Central memory CD8-positive, alpha-beta T cell (primary cell): ENCODE data around the gene CMIP.

Source experiments
- ATAC-seq: fragments of 150-1000 bp; cut with Tn5 transposase; replicated peaks from 2 replicates; pipeline ENCODE4 v1.10.0; 2022; ENCODE audit warnings: mild to moderate bottlenecking, moderate FRiP score, moderate number of reproducible peaks; ENCODE audit not compliant: poor library complexity, severe bottlenecking; ENCODE audit errors: extremely low read depth
- DNase-seq, 2 donors: peaks; one replicate each; pipeline ENCODE4 v3.0.0; 2021; ENCODE audit warnings: low spot score in 2 of 2
- H3K27ac Mint-ChIP-seq: one replicate; pipeline ENCODE4 v1.8.0; 2022; ENCODE audit warnings: low read depth, mild to moderate bottlenecking, moderate library complexity, mixed read lengths
- H3K27me3 Mint-ChIP-seq: one replicate; pipeline ENCODE4 v1.8.0; 2022; ENCODE audit warnings: mixed read lengths
- H3K36me3 Mint-ChIP-seq: one replicate; pipeline ENCODE4 v1.8.0; 2022; ENCODE audit warnings: mild to moderate bottlenecking, moderate library complexity, mixed read lengths; ENCODE audit not compliant: insufficient read depth
- H3K4me1 Mint-ChIP-seq: one replicate; pipeline ENCODE4 v1.8.0; 2022; ENCODE audit warnings: mixed read lengths
- H3K4me3 Mint-ChIP-seq: one replicate; pipeline ENCODE4 v1.8.0; 2022; ENCODE audit warnings: mild to moderate bottlenecking, moderate library complexity, mixed read lengths
- H3K9me3 Mint-ChIP-seq: one replicate; pipeline ENCODE4 v1.8.0; 2022; ENCODE audit warnings: mixed read lengths

CMIP gene

GRCh38 chr16:81676066-81676882 is 231.7 kb downstream of the CMIP start:
- no peaks in the 10 kb centered on the region for H3K9me3 Mint-ChIP-seq
- H3K27me3 Mint-ChIP-seq: no peaks in the 10 kb centered on the region
- peak overlapping the region; percentile 69 for H3K27ac Mint-ChIP-seq
- H3K4me3 Mint-ChIP-seq: no peak overlapping the region
- peaks cover 27% of the 10 kb centered on the region for H3K4me1 Mint-ChIP-seq
- peaks cover 13% of the 10 kb centered on the region for H3K36me3 Mint-ChIP-seq
- ATAC-seq (no peak), DNase-seq (no peak)

- Mint-ChIP-seq H3K4me3 (no peak overlapping the region), H3K27ac (peak overlapping the region; percentile 69)
These were observed 232.5 kb downstream of the CMIP start for GRCh38 chr16:81676883-81677737.

GRCh38 chr16:81678326-81679095 is 233.9 kb downstream of the CMIP start:
- Mint-ChIP-seq H3K36me3 (peaks cover 18% of the 10 kb centered on the region), H3K9me3 (no peaks in the 10 kb centered on the region), H3K4me1 (peaks cover 40% of the 10 kb centered on the region), H3K27me3 (no peaks in the 10 kb centered on the region), H3K27ac (peak overlapping the region; percentile 11), H3K4me3 (no peak overlapping the region)
- DNase-seq (no peak), ATAC-seq (no peak)

More at GRCh38 chr16:81676883-81677737, 232.5 kb downstream of the CMIP start:
- Mint-ChIP-seq H3K9me3 (no peaks in the 10 kb centered on the region), H3K36me3 (peaks cover 11% of the 10 kb centered on the region), H3K4me1 (peaks cover 33% of the 10 kb centered on the region), H3K27me3 (no peaks in the 10 kb centered on the region)
- ATAC-seq (no peak), DNase-seq (no peak)

- ATAC-seq (no peak), DNase-seq (no peak)
- H3K27ac Mint-ChIP-seq: peak overlapping the region; percentile 6
- H3K27me3 Mint-ChIP-seq: no peaks in the 10 kb centered on the region
- peaks cover 17% of the 10 kb centered on the region for H3K36me3 Mint-ChIP-seq
- no peaks in the 10 kb centered on the region for H3K9me3 Mint-ChIP-seq
- no peak overlapping the region for H3K4me3 Mint-ChIP-seq
- H3K4me1 Mint-ChIP-seq: peaks cover 40% of the 10 kb centered on the region
These were observed 235.3 kb downstream of the CMIP start for GRCh38 chr16:81679721-81680430.

GRCh38 chr16:81680444-81681275 is 236.1 kb downstream of the CMIP start:
- Mint-ChIP-seq H3K4me3 (no peak overlapping the region), H3K27me3 (no peaks in the 10 kb centered on the region), H3K9me3 (no peaks in the 10 kb centered on the region), H3K4me1 (peaks cover 40% of the 10 kb centered on the region), H3K36me3 (peaks cover 17% of the 10 kb centered on the region), H3K27ac (peak overlapping the region; percentile 6)
- ATAC-seq (no peak), DNase-seq (no peak)

- no peaks in the 10 kb centered on the region for H3K9me3 Mint-ChIP-seq
- H3K27me3 Mint-ChIP-seq: no peaks in the 10 kb centered on the region
- H3K4me3 Mint-ChIP-seq: no peak overlapping the region
- no peak overlapping the region for H3K27ac Mint-ChIP-seq
- peaks cover 17% of the 10 kb centered on the region for H3K36me3 Mint-ChIP-seq
- no peak for DNase-seq
- no peak for ATAC-seq
- H3K4me1 Mint-ChIP-seq: peaks cover 40% of the 10 kb centered on the region
These were observed 236.7 kb downstream of the CMIP start for GRCh38 chr16:81681311-81681710.

GRCh38 chr16:81684242-81684837 is 239.7 kb downstream of the CMIP start:
- H3K27ac Mint-ChIP-seq: no peak overlapping the region
- ATAC-seq: no peak
- no peaks in the 10 kb centered on the region for H3K9me3 Mint-ChIP-seq
- no peak for DNase-seq
- H3K27me3 Mint-ChIP-seq: no peaks in the 10 kb centered on the region
- peaks cover 18% of the 10 kb centered on the region for H3K36me3 Mint-ChIP-seq
- H3K4me3 Mint-ChIP-seq: no peak overlapping the region
- H3K4me1 Mint-ChIP-seq: peaks cover 20% of the 10 kb centered on the region

- Mint-ChIP-seq H3K36me3 (peaks cover 15% of the 10 kb centered on the region), H3K4me1 (peaks cover 17% of the 10 kb centered on the region), H3K27me3 (no peaks in the 10 kb centered on the region), H3K9me3 (no peaks in the 10 kb centered on the region), H3K4me3 (no peak overlapping the region), H3K27ac (no peak overlapping the region)
- ATAC-seq (no peak), DNase-seq (no peak)
These were observed 240.3 kb downstream of the CMIP start for GRCh38 chr16:81684901-81685300.

GRCh38 chr16:81686391-81687130 is 242.0 kb downstream of the CMIP start:
- no peak for DNase-seq
- no peaks in the 10 kb centered on the region for H3K27me3 Mint-ChIP-seq
- no peaks in the 10 kb centered on the region for H3K9me3 Mint-ChIP-seq

GRCh38 chr16:81687131-81687456 is 242.5 kb downstream of the CMIP start:
- Mint-ChIP-seq H3K9me3 (no peaks in the 10 kb centered on the region), H3K36me3 (peaks cover 16% of the 10 kb centered on the region), H3K27ac (no peak overlapping the region), H3K27me3 (no peaks in the 10 kb centered on the region), H3K4me1 (peaks cover 6% of the 10 kb centered on the region), H3K4me3 (no peak overlapping the region)
- no peak for DNase-seq
- no peak for ATAC-seq

More at GRCh38 chr16:81686391-81687130, 242.0 kb downstream of the CMIP start:
- no peak overlapping the region for H3K27ac Mint-ChIP-seq
- peaks cover 15% of the 10 kb centered on the region for H3K36me3 Mint-ChIP-seq
- H3K4me3 Mint-ChIP-seq: no peak overlapping the region
- H3K4me1 Mint-ChIP-seq: peaks cover 10% of the 10 kb centered on the region
- no peak for ATAC-seq

GRCh38 chr16:81688182-81688581 is 243.6 kb downstream of the CMIP start:
- Mint-ChIP-seq H3K36me3 (peaks cover 9% of the 10 kb centered on the region), H3K27ac (no peak overlapping the region), H3K4me3 (no peak overlapping the region), H3K27me3 (no peaks in the 10 kb centered on the region), H3K4me1 (no peaks in the 10 kb centered on the region), H3K9me3 (no peaks in the 10 kb centered on the region)
- DNase-seq (no peak), ATAC-seq (peak; percentile 32)
